HL-60 (cell line): ENCODE results near the gene USP32.
A peak's percentile ranks its signal among the peaks of the same experiment; 100 is the strongest.

Source experiments
- POLR2AphosphoS5 ChIP-seq: IDR thresholded peaks from 2 replicates; pipeline ENCODE4 v1.6.1; 2012; ENCODE audit warnings: low read depth
- TF ChIP-seq, protein P1 (sequence below): IDR thresholded peaks from one replicate; pipeline ENCODE4 v1.5.1; 2011; ENCODE audit warnings: low read length, control low read depth, inconsistent platforms; ENCODE audit not compliant: insufficient read depth

DNA sequence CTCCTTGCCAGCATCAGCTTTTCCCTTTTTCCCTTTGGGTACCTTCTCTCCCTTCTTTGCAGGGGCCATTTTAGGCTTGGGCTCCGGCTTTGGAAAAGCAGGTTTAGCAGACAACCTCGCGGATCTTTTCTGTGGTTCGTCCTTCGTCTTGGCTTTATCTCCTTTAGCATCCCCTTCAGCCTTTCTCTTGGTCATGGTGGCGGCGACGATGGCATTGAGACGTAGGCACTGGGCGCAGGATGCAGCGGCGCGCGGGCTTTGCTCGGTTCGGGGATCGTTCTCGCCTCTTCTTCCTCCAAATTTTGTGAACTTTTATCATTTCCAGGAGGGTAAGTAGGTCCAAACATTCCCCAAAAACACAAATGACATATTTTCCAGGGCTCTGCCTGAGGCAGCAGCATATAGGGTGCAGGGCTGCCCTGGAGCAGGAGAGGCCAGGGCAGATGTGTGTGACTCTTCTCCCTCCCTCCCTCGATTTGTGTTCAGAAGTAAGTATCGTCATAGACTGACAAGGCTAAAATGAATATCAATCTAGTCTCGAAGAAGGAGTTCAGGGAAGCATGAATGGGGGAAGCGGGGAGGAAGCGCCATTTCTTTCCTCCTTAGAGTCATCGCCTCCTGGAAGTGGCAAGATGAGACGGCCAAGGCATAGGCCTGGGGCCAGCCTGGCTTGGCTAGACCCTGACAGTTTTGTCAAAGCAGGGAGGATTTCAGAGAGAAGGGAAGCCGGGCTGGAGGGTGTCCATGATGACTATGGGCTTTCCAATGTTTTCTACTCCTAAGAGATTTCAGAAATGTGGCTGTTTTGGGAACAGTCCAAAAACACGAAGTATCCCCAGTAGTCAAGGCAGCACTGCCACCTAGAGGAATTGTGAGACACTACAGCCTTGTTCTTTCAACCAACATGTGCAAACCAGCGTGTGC, 43.6 kb upstream of the USP32 start:
- TF ChIP-seq, protein P1, sequence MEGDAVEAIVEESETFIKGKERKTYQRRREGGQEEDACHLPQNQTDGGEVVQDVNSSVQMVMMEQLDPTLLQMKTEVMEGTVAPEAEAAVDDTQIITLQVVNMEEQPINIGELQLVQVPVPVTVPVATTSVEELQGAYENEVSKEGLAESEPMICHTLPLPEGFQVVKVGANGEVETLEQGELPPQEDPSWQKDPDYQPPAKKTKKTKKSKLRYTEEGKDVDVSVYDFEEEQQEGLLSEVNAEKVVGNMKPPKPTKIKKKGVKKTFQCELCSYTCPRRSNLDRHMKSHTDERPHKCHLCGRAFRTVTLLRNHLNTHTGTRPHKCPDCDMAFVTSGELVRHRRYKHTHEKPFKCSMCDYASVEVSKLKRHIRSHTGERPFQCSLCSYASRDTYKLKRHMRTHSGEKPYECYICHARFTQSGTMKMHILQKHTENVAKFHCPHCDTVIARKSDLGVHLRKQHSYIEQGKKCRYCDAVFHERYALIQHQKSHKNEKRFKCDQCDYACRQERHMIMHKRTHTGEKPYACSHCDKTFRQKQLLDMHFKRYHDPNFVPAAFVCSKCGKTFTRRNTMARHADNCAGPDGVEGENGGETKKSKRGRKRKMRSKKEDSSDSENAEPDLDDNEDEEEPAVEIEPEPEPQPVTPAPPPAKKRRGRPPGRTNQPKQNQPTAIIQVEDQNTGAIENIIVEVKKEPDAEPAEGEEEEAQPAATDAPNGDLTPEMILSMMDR = peak; percentile 86
- no peak for TF ChIP-seq POLR2AphosphoS5
